Dendritic cell treated with granulocyte-macrophage colony-stimulating factor and Interleukin-4, amounts not matched to agents 40 ng/mL and 50 ng/mL, for 4 days (primary cell): ENCODE measurements around the gene ZNF518B.
A peak's percentile ranks its signal among the peaks of the same experiment; 100 is the strongest.

Source experiments
- H3K27ac Mint-ChIP-seq: one replicate; pipeline ENCODE4 v1.8.0; 2022; ENCODE audit warnings: mild to moderate bottlenecking, mixed read lengths
- H3K27me3 Mint-ChIP-seq: one replicate; pipeline ENCODE4 v1.8.0; 2022; ENCODE audit warnings: mild to moderate bottlenecking, mixed read lengths
- H3K36me3 Mint-ChIP-seq: one replicate; pipeline ENCODE4 v1.8.0; 2022; ENCODE audit warnings: low read depth, mixed read lengths
- H3K4me1 Mint-ChIP-seq: one replicate; pipeline ENCODE4 v1.8.0; 2022; ENCODE audit warnings: low read depth, mixed read lengths
- H3K4me3 Mint-ChIP-seq: one replicate; pipeline ENCODE4 v1.8.0; 2022; ENCODE audit warnings: mild to moderate bottlenecking, moderate library complexity, mixed read lengths
- H3K9me3 Mint-ChIP-seq: one replicate; pipeline ENCODE4 v1.8.0; 2022; ENCODE audit warnings: mixed read lengths
- intact Hi-C: fragments of 100-400 bp; cut with micrococcal nuclease; formaldehyde crosslinking; loops from one replicate; pipeline ENCODE4 v1.15.0; 2022

ZNF518B gene

DNA sequence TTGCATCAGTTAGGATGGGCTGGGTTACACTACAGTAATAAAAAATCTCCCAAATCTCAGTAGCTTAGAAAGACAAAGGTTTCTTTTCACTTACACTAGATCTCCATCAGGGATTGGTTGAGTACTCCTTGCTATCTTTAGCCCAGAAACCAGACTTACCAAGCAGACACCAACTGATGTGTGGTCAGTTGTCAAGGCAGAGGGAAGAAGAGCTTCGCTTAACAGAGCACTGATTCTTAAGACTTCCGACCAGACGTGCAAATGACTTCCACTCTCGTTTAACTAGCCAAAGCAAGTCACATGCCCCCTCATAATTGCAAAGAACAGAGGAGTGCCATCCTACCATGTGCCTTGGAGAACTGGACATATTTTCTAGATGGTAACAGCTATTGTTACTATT lies 5.7 kb upstream of the ZNF518B start:
- H3K4me3 Mint-ChIP-seq, result no peak overlapping the region
- H3K4me1 Mint-ChIP-seq, result peaks cover 11% of the 10 kb centered on the region
- intact Hi-C loops, result no loop called here
- no peak overlapping the region for H3K27ac Mint-ChIP-seq
- H3K9me3 Mint-ChIP-seq, result no peaks in the 10 kb centered on the region
- H3K36me3 Mint-ChIP-seq, result no peaks in the 10 kb centered on the region
- H3K27me3 Mint-ChIP-seq, result peaks cover 64% of the 10 kb centered on the region

DNA sequence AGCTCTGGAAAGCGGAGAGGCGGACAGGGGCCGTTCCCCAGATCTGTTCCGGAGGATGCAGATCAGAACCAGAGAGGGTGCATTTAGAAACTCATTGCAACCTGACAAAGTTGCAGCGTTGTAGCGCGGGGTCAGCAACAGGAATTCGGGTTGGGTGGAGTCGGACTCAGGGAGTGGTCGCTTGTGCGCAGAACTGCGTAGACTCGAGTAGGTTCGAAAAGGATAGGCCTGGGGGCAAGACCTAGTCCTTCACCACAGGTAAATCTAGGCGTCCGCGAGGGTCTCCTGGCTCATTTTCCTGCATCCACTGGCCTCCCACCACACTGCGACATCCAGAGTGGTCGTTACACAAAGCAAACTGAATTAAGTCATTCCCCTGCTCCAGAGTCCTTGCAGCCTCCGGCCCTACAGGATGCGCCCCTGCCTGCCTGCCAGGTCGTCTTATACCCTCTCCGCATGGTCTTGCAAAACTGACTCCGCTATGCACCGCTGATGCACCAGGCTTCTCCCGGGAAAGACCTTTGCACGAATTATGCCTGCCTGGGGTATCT lies 4.7 kb upstream of the ZNF518B start:
- H3K4me3 Mint-ChIP-seq, result peak overlapping the region; percentile 77
- H3K27me3 Mint-ChIP-seq, result peaks cover 70% of the 10 kb centered on the region
- H3K36me3 Mint-ChIP-seq, result no peaks in the 10 kb centered on the region
- intact Hi-C loops, result loop anchor here (1.0 kb wide), 1 partner anchor 76 kb away; no protein-coding TSS in a partner anchor
- no peaks in the 10 kb centered on the region for H3K9me3 Mint-ChIP-seq
- H3K27ac Mint-ChIP-seq, result peak overlapping the region; percentile 50
- peaks cover 17% of the 10 kb centered on the region for H3K4me1 Mint-ChIP-seq

DNA sequence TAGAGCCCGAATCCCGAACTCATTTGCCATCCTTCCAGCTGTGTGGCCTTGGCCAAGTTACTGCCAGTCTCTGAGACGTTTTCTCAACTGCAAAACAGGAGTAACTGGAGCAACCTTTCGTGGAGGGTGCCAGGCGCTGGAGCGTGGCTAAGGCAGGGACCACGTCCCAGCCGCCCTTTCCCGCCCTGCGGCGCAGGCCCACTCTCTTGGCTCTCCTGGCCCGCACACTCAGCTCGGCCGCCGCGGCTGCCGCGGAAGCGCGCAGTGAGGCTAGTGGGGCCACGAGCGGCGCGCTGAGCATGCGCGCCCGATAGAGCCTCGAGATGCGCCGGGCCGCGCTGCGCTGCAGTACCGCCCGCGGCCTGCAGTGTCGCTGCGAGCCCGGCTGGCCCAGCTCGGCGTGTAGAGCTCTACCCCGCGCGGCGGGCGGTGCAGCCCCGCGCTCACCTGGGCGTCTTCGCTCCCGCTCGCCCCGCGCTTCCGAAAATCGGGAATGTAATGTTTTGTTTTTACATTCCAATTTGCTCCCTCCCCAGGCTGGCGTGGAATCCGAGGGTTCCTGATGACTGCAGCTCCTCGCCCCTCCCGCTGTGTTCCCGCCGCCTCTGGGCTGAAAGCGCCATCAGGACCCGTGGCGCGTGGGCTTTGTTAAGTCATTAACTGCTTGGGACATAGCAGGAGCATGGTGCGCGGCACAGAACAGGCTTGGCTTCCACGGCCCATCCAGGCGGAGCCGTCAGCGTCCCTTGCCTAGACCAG lies 4.0 kb upstream of the ZNF518B start:
- Mint-ChIP-seq H3K36me3 (peaks cover 4% of the 10 kb centered on the region), H3K4me1 (peaks cover 20% of the 10 kb centered on the region), H3K9me3 (no peaks in the 10 kb centered on the region), H3K27me3 (peaks cover 72% of the 10 kb centered on the region), H3K27ac (peak overlapping the region; percentile 50), H3K4me3 (peak overlapping the region; percentile 77)
- intact Hi-C loops, result loop anchor here (1.0 kb wide), 1 partner anchor 77 kb away; no protein-coding TSS in a partner anchor

DNA sequence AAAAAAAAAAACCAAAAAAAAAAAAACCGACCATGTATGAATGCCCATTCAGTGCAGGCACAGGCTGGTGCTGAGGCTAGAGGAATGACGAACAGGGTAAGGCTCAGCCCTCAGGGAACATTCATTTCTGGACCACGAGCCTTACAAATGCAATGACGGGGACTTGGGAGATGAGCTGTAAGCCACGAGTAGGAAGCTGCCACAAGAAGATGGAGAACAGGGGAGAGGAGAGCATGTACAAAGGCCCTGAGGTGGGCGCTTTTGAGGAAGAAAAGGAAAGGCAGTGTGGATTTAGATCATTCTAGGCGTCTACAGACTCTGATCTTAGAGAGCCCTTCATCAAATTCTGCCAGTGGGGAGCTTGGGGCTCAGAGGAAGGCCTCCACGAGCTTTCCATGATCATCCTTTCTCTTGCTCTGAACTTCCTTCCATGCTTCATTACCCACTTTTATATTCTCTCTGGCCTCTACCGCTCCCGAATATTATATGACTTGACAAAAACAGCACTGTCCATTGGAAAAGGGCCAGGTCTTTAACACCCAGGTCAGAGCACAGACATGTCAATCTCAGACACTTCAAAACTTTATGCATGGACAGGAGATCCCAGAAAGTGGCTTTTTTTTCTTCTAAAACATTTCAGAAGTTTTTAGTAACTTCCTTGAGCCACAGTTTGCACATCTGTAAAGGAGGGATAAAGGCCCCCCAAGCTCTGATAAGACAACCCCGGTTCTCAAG lies 3.3 kb upstream of the ZNF518B start:
- no peak overlapping the region for H3K4me3 Mint-ChIP-seq
- H3K27ac Mint-ChIP-seq, result no peak overlapping the region
- peaks cover under 1% of the 10 kb centered on the region for H3K9me3 Mint-ChIP-seq
- peaks cover 6% of the 10 kb centered on the region for H3K36me3 Mint-ChIP-seq
- intact Hi-C loops, result loop anchor here (1.0 kb wide), 1 partner anchor 78 kb away; no protein-coding TSS in a partner anchor
- H3K4me1 Mint-ChIP-seq, result peaks cover 23% of the 10 kb centered on the region
- H3K27me3 Mint-ChIP-seq, result peaks cover 74% of the 10 kb centered on the region

DNA sequence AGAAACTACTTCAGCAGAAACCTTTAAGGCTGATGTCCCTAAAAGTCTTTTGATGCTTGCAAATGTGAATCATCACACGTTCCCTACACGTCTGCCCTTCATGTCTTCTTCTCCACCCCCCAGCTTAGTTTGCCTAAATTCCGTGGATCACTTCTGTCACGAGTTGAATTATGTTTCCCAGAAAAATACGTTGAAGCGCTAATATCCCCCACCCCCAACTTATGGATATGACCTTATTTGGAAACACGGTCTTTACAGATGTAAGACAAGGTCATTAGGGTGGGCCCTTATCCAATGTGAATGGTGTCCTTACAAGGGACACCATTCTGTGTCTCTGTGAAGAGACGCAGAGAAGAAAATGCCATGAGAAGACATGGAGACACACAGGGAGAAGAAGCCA lies 2.1 kb upstream of the ZNF518B start:
- H3K4me1 Mint-ChIP-seq, result peaks cover 31% of the 10 kb centered on the region
- peaks cover 69% of the 10 kb centered on the region for H3K27me3 Mint-ChIP-seq
- no peak overlapping the region for H3K27ac Mint-ChIP-seq
- H3K4me3 Mint-ChIP-seq, result no peak overlapping the region
- H3K36me3 Mint-ChIP-seq, result peaks cover 17% of the 10 kb centered on the region
- intact Hi-C loops, result no loop called here
- peaks cover 11% of the 10 kb centered on the region for H3K9me3 Mint-ChIP-seq

DNA sequence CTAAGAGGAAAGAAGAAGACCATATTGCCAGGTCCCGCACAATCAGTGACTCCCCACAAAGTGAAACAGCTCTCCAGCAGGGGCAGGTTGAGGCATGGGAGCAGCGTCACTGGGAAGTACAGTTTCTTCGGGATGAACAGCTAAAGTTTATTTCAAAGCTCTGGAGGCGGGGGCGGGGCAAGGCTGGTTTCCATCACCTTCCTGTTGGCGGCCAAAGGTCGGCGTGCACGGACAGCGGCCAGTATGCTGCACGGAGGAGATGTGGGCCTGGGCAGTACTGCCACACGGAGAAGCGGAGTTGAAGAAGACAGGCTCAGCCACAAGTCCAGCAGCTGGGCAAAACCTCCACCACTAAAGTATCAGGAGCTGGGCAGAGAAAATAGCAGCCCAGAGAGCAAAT lies 951 bp upstream of the ZNF518B start:
- intact Hi-C loops, result no loop called here
- Mint-ChIP-seq H3K27me3 (peaks cover 62% of the 10 kb centered on the region), H3K4me1 (peaks cover 31% of the 10 kb centered on the region), H3K36me3 (peaks cover 28% of the 10 kb centered on the region), H3K9me3 (peaks cover 12% of the 10 kb centered on the region), H3K4me3 (no peak overlapping the region), H3K27ac (no peak overlapping the region)

DNA sequence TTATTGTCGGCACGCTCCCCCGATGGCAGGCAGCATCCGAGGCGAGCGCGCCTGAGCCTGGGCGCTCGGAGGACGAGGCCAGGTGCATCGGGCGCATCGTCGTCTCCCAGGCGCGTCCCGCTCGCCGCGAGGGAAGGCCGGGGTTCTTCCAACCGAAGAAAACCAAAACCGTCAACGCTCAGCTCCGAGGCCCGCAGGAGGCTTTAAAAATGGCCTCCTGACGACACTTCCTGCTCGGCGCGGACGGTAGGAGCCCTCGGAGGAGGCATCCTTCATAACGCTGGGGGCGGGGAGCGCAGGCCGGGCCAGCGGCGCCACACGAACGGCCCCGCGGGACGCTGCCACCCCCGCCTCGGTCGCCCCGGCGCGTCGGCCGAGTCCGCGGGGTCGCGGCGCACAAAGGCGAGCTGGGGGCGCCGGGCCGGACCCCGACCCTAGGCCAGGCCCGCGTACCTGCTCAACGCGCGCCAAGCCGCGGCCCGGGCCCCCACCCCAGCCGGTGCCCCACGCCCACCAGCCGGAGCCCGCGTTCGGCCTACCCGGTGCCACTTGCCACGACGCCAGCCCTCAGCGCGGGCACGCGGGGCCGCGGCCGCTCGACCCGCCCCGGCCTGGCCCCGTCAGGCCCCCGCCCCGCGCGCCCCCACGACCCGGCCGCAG lies 501 bp downstream of the ZNF518B start:
- peak overlapping the region; percentile 74 for H3K4me3 Mint-ChIP-seq
- peaks cover 30% of the 10 kb centered on the region for H3K4me1 Mint-ChIP-seq
- peaks cover 26% of the 10 kb centered on the region for H3K9me3 Mint-ChIP-seq
- intact Hi-C loops, result no loop called here
- H3K36me3 Mint-ChIP-seq, result peaks cover 42% of the 10 kb centered on the region
- peak overlapping the region; percentile 73 for H3K27ac Mint-ChIP-seq
- peaks cover 47% of the 10 kb centered on the region for H3K27me3 Mint-ChIP-seq

DNA sequence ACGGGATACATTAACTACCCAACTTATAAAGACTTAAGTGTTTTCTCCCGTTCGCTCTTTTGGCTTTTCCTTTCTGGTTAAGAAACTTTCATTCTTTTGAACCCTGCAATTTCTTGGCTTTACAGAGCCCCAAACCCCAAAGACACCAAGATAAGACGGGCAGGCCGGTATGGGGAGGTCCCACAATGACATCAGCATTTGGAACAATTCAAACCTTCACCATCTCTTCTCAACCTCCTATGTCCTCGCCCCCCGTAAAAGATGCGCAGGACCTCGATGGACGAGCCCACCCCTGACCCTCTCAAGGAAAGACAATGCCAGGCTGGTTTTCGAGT lies 999 bp downstream of the ZNF518B start:
- Mint-ChIP-seq H3K27ac (peak overlapping the region; percentile 73), H3K36me3 (peaks cover 46% of the 10 kb centered on the region), H3K9me3 (peaks cover 29% of the 10 kb centered on the region), H3K4me3 (peak overlapping the region; percentile 74), H3K27me3 (peaks cover 42% of the 10 kb centered on the region), H3K4me1 (peaks cover 25% of the 10 kb centered on the region)
- intact Hi-C loops, result no loop called here

DNA sequence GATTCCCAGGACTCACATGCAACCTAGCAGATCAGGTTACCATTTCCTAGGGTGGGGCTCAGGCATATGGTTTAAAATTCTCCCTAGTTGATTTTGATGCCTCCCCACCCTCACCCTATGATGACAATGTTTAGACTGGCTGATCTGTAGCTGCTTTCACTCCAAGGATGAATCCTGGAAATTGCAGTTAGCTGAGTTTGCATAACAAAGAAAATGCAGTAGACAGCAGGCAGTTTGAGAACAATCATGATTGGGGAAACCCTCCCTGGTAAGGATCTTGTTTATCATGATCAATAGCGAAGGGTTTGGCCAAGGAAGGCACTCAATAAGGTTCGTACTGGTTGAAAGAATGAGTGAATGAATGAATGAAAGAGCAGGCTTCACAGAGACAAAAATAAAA lies 2.1 kb downstream of the ZNF518B start:
- Mint-ChIP-seq H3K36me3 (peaks cover 57% of the 10 kb centered on the region), H3K27ac (no peak overlapping the region), H3K4me1 (peaks cover 25% of the 10 kb centered on the region), H3K9me3 (peaks cover 40% of the 10 kb centered on the region), H3K4me3 (no peak overlapping the region), H3K27me3 (peaks cover 33% of the 10 kb centered on the region)
- intact Hi-C loops, result no loop called here

DNA sequence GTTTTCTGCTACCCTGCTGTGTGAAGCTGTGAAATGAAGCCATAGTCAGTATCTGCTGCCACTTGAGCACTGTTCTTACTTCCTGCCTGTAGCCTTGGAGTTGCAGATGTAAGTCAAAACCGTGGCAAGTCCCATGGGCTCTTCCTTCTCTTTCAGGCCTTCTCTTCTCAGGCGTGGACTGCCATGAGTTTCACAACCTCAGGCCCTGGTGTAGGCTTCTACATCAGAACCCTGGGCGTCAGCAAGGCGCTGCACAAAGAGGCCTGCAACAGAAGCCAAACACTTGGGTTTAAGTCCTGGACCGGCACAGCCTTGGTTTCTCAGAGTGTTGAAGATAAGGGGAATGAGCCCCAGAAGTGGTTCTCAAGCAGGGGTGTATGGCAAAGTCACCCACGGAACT lies 2.5 kb downstream of the ZNF518B start:
- intact Hi-C loops, result no loop called here
- peaks cover 25% of the 10 kb centered on the region for H3K4me1 Mint-ChIP-seq
- H3K36me3 Mint-ChIP-seq, result peaks cover 61% of the 10 kb centered on the region

DNA sequence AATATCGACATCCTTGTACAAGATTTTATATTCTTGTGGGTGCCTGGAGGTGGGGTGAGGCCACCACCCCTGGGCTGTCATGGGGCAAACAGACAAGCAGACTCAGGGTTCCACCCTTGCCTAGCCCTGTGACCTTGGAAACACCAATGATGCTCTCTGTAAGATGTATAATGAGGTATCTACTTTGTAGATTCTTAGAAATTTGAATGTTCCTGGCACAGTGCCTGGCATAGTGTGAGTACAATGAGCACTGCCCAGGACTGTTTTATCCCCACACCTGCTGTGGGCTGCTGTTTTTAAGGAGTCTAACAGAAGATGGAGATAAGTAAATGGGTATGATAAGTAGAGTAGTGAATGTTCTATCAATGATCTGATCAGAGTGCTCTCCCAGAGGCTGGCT lies 3.1 kb downstream of the ZNF518B start:
- Mint-ChIP-seq H3K27ac (no peak overlapping the region), H3K4me3 (no peak overlapping the region), H3K36me3 (peaks cover 67% of the 10 kb centered on the region), H3K4me1 (peaks cover 25% of the 10 kb centered on the region), H3K9me3 (peaks cover 50% of the 10 kb centered on the region), H3K27me3 (peaks cover 23% of the 10 kb centered on the region)
- intact Hi-C loops, result no loop called here

More for the DNA sequence above, 2.5 kb downstream of the ZNF518B start:
- peaks cover 44% of the 10 kb centered on the region for H3K9me3 Mint-ChIP-seq
- no peak overlapping the region for H3K4me3 Mint-ChIP-seq
- peaks cover 29% of the 10 kb centered on the region for H3K27me3 Mint-ChIP-seq
- no peak overlapping the region for H3K27ac Mint-ChIP-seq

DNA sequence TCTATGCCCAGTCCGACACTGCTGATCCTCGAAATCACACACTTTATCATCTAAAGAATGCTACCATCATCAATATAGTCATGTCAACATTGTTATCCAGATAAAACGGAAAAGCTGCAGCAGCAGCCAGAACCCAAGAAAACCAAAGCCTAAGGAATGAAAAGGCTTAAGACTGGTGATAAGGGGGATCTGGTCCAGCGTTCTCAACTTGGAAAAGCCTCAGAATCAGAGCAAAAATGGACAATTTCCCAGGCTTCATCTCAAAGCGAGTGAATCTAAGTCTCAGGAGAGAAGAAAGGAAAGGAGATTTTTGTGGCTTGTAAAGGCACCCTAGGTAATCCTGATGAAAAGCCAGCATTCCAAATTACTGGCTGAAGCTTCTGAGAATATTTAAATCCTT lies 8.2 kb downstream of the ZNF518B start:
- Mint-ChIP-seq H3K27ac (no peak overlapping the region), H3K4me3 (no peak overlapping the region), H3K36me3 (peaks cover 95% of the 10 kb centered on the region), H3K9me3 (peaks cover 90% of the 10 kb centered on the region), H3K27me3 (no peaks in the 10 kb centered on the region), H3K4me1 (no peaks in the 10 kb centered on the region)
- intact Hi-C loops, result no loop called here

DNA sequence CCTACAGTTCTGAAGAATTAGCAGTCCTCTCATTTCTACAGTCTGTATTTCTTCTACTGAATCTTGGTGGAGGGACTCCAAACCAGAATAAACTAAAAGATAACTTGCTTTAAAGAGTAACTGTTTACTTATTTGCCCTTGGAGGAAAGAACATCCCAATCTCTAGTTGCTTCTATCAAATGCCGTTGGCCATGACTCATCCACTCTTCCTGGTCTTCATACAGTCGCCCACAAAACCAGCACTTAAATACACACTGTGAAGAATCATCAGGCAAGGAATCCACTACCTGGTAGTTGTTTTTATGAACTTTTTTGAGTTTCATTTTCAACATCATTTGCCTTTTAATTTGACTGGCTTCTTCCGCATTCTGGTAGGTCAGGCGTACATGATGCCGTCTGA lies 14.2 kb downstream of the ZNF518B start:
- H3K4me1 Mint-ChIP-seq, result no peaks in the 10 kb centered on the region
- H3K27ac Mint-ChIP-seq, result no peak overlapping the region
- intact Hi-C loops, result no loop called here
- H3K9me3 Mint-ChIP-seq, result peaks cover 70% of the 10 kb centered on the region
- peaks cover 36% of the 10 kb centered on the region for H3K36me3 Mint-ChIP-seq
- H3K27me3 Mint-ChIP-seq, result no peaks in the 10 kb centered on the region
- no peak overlapping the region for H3K4me3 Mint-ChIP-seq

DNA sequence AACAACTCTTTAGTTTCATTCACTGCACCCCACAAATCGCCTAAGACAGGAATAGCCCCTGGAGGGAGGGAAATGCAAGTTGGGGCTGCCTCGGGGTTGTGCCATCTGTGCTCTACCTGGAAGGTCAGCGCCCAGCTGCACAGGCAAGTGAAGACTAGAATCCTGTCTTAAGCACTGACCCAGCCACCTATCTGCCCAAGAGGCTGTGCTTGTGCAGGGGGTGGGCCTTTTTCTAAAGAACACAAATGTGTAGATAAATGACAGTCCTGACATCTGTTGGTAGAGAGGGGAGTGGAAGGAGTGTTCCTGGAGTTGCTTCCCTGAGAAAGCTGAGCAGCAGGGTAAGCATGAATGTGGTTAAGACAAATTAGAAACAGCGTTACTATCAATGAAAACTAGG lies 15.7 kb downstream of the ZNF518B start:
- no peaks in the 10 kb centered on the region for H3K27me3 Mint-ChIP-seq
- intact Hi-C loops, result no loop called here
- peaks cover 22% of the 10 kb centered on the region for H3K36me3 Mint-ChIP-seq
- peaks cover 55% of the 10 kb centered on the region for H3K9me3 Mint-ChIP-seq
- no peak overlapping the region for H3K27ac Mint-ChIP-seq
- H3K4me1 Mint-ChIP-seq, result no peaks in the 10 kb centered on the region
- H3K4me3 Mint-ChIP-seq, result no peak overlapping the region
